ENCODE measurements around the gene GTF2IRD1.

GRCh38 chr7:74473116-74473515 lies 19.4 kb downstream of the GTF2IRD1 start:
- no peak for TF ChIP-seq EZH2 (IDR thresholded peaks at IDR 0.05; ENCODE audit: low read depth, unreplicated experiment)
- no peak for TF ChIP-seq EZH2phosphoT487 (IDR thresholded peaks at IDR 0.05; ENCODE audit: unreplicated experiment)
- no peak for TF ChIP-seq CTCF (conservative IDR thresholded peaks at IDR 0.05; ENCODE audit: low read depth in 2 of 2)
- no peak for TF ChIP-seq POLR2AphosphoS5 (IDR thresholded peaks at IDR 0.05; ENCODE audit: low read depth)
- no peak for TF ChIP-seq REST (IDR thresholded peaks at IDR 0.05; ENCODE audit: unreplicated experiment)
- TF ChIP-seq STAT1 (IDR thresholded peaks at IDR 0.05; ENCODE audit: unreplicated experiment), result no peak
- no peak for TF ChIP-seq CREB1 (CRISPR knock-in tag; IDR thresholded peaks at IDR 0.05; ENCODE audit: low read depth)
- TF ChIP-seq JUNB (IDR thresholded peaks at IDR 0.05; ENCODE audit: unreplicated experiment), result no peak
- TF ChIP-seq ZNF462 (CRISPR knock-in tag; IDR thresholded peaks at IDR 0.05), result no peak
